ENCODE measurements around the gene POLR2E.

POLR2E gene

DNA sequence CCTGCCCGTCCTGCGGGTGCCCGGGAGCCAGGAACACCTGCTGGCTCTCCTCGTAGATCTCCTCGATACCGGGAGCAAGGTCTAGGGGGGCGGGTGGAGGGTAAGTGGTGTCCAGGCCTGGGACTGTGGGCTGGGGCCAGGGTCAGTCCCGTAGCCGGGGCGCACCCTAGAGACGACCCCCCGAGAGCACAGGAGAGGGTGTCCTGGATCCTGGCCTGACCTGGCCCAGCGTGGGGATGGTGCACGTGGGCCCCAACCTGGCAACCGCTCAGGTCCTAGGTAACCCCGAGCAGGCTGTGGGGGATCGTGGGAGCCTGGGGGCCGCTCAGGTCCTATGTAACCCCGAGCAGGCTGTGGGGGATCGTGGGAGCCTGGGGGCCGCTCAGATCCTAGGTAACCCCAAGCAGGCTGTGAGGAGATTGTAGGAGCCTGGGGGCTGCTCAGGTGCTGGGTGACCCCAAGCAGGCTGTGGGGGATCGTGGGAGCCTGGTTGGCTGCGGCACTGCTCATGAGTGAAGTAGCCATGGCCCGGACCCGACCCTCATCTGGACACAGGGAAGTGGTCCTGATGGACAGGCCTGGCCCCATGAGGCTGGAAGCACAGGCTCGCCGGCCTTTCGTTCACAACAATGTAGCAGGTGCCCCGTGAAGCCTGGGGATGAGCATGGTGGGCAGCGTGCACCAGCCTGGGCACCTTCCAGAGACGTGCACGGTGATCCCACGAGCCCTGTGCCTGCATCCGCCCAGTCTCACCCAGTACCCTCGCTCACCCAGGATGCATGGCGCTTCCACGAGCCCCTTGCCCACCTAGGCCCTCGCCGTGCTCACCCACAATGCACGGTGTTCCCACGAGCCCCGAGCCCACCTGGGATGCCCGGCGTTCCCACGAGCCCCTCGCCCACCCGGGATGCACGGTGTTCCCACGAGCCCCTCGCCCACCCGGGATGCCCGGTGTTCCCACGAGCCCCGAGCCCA is 14.8 kb upstream of the POLR2E start:
- DNase-seq = no peak

DNA sequence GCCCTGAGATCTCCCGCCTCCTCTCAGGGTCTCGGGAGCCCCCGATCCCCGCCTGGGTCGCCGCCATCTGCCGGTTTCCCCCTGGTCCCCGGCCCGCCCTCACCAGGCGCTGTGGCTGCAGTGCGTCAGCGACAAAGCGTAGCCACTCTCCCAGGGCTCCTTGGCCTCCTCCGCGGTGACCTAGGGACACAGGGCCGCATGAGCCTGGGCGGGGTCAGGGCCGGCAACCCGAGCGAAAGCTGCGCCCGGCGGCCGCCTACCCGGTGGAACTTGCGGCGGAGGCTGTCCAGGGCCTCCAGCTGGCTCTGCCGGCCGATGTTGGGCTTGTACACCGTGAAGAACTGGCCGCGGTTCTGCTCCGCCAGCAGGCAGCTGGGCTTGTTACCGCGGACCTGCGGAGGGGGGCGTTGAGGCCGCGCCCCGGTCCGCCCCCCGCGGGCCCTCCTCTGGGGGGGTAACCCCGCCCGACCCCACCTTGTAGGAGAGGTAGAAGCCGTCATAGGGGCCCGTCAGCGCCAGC is 13.9 kb upstream of the POLR2E start:
- DNase-seq = no peak

DNA sequence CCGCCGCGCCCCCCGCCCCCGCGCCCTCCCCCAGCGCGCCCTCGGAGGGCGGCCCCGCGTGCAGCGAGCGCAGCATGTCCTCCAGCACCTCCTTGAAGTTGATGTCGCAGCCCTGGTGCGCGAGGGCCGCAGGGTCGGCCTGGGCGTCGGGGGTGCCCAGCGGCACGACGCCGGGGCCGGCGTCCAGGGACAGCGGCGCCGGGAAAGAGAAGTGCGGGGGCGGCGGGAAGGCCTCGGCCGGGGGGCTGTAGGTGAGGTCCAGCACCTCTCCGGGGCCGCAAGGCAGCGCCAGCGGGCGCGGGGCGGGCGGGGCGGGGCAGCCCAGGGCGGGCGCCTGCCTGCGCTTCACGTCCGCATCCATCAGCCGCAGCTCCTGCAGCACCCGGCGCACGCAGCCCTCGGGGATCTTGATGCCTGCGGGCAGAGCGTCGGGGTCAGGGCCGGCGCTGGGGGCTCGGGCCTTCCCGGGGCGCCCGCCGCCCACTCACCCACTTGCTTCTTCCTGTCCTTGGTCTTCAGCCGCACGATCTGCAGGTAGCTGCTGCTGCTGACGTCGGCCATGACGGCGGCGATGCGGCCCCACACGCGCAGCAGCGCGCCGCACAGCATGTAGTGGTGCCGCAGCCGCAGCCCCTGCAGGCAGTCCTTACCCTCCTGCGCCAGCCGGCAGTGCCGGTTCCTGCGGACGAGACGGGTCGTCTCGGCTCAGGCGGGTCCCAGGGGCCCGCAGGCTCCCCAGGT is 13.3 kb upstream of the POLR2E start:
- DNase-seq = no peak

- DNase-seq = no peak
Measured at GRCh38 chr19:1107661-1108261, 12.6 kb upstream of the POLR2E start.

GRCh38 chr19:1106841-1107660 is 11.9 kb upstream of the POLR2E start:
- DNase-seq = no peak

DNA sequence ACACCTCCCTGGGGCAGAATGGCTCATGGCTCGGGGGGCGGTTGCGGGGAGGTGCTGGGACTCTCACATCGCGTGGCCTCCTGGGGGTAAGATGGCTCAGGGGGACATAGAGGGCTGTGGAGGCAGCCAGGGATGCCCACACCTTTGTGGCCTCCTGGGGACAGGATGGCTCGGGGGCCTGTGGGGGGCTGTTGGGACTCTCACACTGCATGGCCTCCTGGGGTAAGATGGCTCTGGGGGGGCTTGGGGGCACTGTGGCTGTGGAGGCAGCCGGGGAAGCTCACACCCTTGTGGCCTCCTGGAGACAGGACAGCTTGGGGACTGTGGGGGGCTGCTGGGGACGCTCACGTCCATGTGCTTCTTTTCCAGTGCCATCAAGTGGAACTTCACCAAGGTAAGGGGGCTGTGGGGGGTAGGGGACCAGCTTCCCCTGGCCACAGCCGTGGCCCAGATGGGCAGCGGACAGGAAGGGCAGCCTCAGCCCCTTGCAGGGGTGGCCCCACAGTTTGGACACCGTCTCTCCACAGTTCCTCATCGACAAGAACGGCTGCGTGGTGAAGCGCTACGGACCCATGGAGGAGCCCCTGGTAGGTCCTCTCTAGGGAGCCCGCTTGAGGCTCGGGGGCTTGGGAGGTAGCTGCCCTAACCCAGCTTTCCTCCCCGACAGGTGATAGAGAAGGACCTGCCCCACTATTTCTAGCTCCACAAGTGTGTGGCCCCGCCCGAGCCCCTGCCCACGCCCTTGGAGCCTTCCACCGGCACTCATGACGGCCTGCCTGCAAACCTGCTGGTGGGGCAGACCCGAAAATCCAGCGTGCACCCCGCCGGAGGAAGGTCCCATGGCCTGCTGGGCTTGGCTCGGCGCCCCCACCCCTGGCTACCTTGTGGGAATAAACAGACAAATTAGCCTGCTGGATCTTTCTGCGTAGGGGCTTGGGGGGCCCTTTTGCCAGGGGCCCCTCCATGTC is 11.0 kb upstream of the POLR2E start:
- no peak for DNase-seq

- DNase-seq = no peak
Measured at GRCh38 chr19:1105008-1105872, 10.1 kb upstream of the POLR2E start.

- DNase-seq = peak; percentile 78
Measured at GRCh38 chr19:1104311-1105007, 9.3 kb upstream of the POLR2E start.

- peak; percentile 98 for DNase-seq
Measured at GRCh38 chr19:1103708-1104310, 8.6 kb upstream of the POLR2E start, which contains the start of gene GPX4. GPX4 (plus strand) TSS chr19:1103994; CDS start chr19:1104044, 50 bp downstream.

- no peak for DNase-seq
Measured at GRCh38 chr19:1103132-1103707, 8.0 kb upstream of the POLR2E start.

GRCh38 chr19:1102407-1103131 is 7.4 kb upstream of the POLR2E start:
- DNase-seq = peak; percentile 55

- DNase-seq = no peak
Measured at GRCh38 chr19:1101337-1101698, 6.1 kb upstream of the POLR2E start.

DNA sequence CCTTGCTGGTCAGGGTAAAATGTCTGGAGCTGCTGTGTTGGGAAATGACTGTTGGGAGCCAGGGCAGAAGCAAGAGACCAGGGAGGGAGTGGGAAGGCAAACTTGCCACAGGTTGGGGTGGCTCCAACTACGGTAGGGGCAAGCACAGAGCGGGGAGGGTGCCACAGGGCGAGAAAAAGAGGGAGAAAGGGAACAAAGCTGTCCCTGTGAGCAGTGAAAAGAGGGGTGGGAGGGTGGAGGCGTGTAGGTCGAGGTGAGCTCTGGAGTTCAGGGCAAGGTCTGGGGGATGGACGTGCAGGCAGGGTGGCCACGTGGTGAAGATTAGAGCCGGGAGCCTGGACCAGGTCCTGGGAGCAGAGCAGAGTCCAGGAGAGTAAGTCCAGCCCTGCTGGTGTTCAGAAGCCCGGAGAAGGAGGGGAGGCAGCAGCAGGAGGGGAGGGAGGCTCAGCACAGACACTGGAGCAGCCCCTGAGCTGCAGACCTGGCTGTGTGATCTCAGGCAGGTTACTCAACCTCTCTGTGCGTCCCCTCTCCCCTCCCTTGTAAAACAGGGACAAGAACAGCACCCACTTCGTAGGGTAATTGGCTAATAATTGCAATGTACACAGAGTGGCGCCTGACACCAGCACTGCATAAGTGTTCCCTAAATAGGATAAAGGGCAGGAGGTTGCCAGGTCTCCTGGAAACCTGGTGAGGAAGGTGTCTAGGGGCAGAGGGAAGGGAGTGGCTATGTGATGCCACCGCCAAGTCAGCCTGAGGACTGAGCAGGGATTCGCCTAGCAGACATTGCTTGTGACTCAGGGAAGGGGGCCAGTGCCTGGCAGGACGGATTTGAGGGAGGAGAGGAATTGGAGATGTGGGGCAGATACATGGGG is 3.2 kb upstream of the POLR2E start:
- no peak for DNase-seq

GRCh38 chr19:1097810-1098176 is 2.6 kb upstream of the POLR2E start:
- DNase-seq = no peak

GRCh38 chr19:1094655-1094977 is 559 bp downstream of the POLR2E start:
- DNase-seq = no peak

GRCh38 chr19:1093811-1094553 is 1.2 kb downstream of the POLR2E start:
- DNase-seq = no peak

Measured in CD4-positive, alpha-beta T cell treated with Interleukin-17A for 1 hour (primary cell).